NCI-H1105 (cell line): ENCODE results near the gene ERVH48-1.
"Not testable (repeated sequence)": the region's sequence is repeated elsewhere in the genome, so short reads cannot be mapped to it uniquely, and the experiment has no call there.

Experiments
- DNase-seq: peaks from one replicate; lab custom pipeline; 2025; lab: John Stamatoyannopoulos, UW

The ERVH48-1 gene

GRCh38 chr21:42903817-42904216, 21.6 kb downstream of the ERVH48-1 start:
- DNase-seq = no peak

GRCh38 chr21:42900446-42900845, 25.0 kb downstream of the ERVH48-1 start:
- DNase-seq = no peak

- DNase-seq = peak; percentile 98
Measured at GRCh38 chr21:42892931-42893755, 32.3 kb downstream of the ERVH48-1 start, which contains the start of gene NDUFV3. TSS of gene NDUFV3 (plus strand) at chr21:42893309. CDS start at chr21:42893334, 25 bp downstream.

- peak; percentile 51 for DNase-seq
Measured at GRCh38 chr21:42892582-42892930, 32.9 kb downstream of the ERVH48-1 start.

GRCh38 chr21:42887326-42887725, 38.1 kb downstream of the ERVH48-1 start:
- DNase-seq = no peak

- no peak for DNase-seq
Measured at GRCh38 chr21:42883921-42884320, 41.5 kb downstream of the ERVH48-1 start.

- no peak for DNase-seq
Measured at GRCh38 chr21:42880352-42880751, 45.1 kb downstream of the ERVH48-1 start.

GRCh38 chr21:42878993-42879787, 46.2 kb downstream of the ERVH48-1 start, which contains the start of gene WDR4:
TSS of gene WDR4 (minus strand) at chr21:42879539. CDS start at chr21:42879495, 44 bp downstream.
- peak; percentile 96 for DNase-seq

- DNase-seq = no peak
Measured at GRCh38 chr21:42878678-42878992, 46.8 kb downstream of the ERVH48-1 start.

- DNase-seq = not testable (repeated sequence)
Measured at GRCh38 chr21:42875811-42876210, 49.6 kb downstream of the ERVH48-1 start.

GRCh38 chr21:42873096-42873495, 52.3 kb downstream of the ERVH48-1 start:
- no peak for DNase-seq

- DNase-seq = no peak
Measured at GRCh38 chr21:42868196-42868595, 57.2 kb downstream of the ERVH48-1 start.
